CD14-positive monocyte (primary cell): ENCODE results near the gene SHE. TPM values are rescaled to one million over a fixed set of nuclear protein-coding genes. Genes with fewer than 3 reads are reported as not detected.

ENCODE experiments used
- DNase-seq, 3 donors: peaks; one replicate each; pipeline ENCODE4 v3.0.0-alpha.2; 2011 to 2022
- H2AFZ ChIP-seq: 2 replicates; pipeline ENCODE4 v1.6.0; 2012; ENCODE audit warnings: mild to moderate bottlenecking, low read depth, low read length, inconsistent platforms; ENCODE audit not compliant: insufficient read depth, poor library complexity, severe bottlenecking
- H3K27ac ChIP-seq, 2 donors: 1 replicate in 1 of 2; 2 replicates in 1 of 2; pipeline ENCODE4 v1.5.1; 2012 to 2013; ENCODE audit warnings: low read length in 2 of 2, control low read depth in 1 of 2, inconsistent platforms in 1 of 2, low read depth in 1 of 2, mild to moderate bottlenecking in 1 of 2
- H3K27me3 ChIP-seq, 2 donors: one replicate each; pipeline versions ENCODE4 v1.6.0 to v1.6.1; 2011 to 2013; ENCODE audit warnings: low read length in 2 of 2; ENCODE audit not compliant: control insufficient read depth in 2 of 2, insufficient read depth in 2 of 2
- H3K36me3 ChIP-seq, 2 donors: replicated peaks in 1 of 2; 1 replicate in 1 of 2; 2 replicates in 1 of 2; pipeline versions ENCODE4 v1.5.1 to v1.6.1; 2012 to 2013; ENCODE audit warnings: low read length in 2 of 2, control low read depth in 1 of 2, inconsistent platforms in 1 of 2, mild to moderate bottlenecking in 1 of 2; ENCODE audit not compliant: insufficient read depth in 2 of 2, control insufficient read depth in 1 of 2
- H3K4me1 ChIP-seq, 2 donors: 1 replicate in 1 of 2; 2 replicates in 1 of 2; pipeline versions ENCODE4 v1.5.1 to v1.6.1; 2012 to 2013; ENCODE audit warnings: low read length in 2 of 2, control low read depth in 1 of 2, inconsistent platforms in 1 of 2, mild to moderate bottlenecking in 1 of 2, moderate library complexity in 1 of 2; ENCODE audit not compliant: insufficient read depth in 2 of 2, control insufficient read depth in 1 of 2
- H3K4me2 ChIP-seq: replicated peaks from 2 replicates; pipeline ENCODE3; 2012; ENCODE audit warnings: low read length, moderate library complexity, mild to moderate bottlenecking; ENCODE audit not compliant: poor library complexity, severe bottlenecking; ENCODE audit errors: extremely low read depth
- H3K4me3 ChIP-seq, 3 experiments: fragments of 200-600 bp in 1 of 3; sonication (generic) in 1 of 3; replicated peaks in 1 of 3; 1 replicate in 2 of 3; 2 replicates in 1 of 3; pipeline ENCODE4 v1.5.1; 2011 to 2013; ENCODE audit warnings: low read length in 3 of 3, mild to moderate bottlenecking in 3 of 3, control low read depth in 2 of 3, low read depth in 2 of 3, inconsistent platforms in 1 of 3, moderate library complexity in 1 of 3
- H3K79me2 ChIP-seq: 2 replicates; pipeline ENCODE4 v1.6.0; 2012; ENCODE audit warnings: mild to moderate bottlenecking, control low read depth, inconsistent platforms, low read length, moderate library complexity; ENCODE audit not compliant: insufficient read depth
- H3K9ac ChIP-seq: 2 replicates; pipeline ENCODE4 v1.6.0; 2017; ENCODE audit warnings: low read length, mild to moderate bottlenecking; ENCODE audit not compliant: insufficient read depth, poor library complexity, severe bottlenecking
- H3K9me3 ChIP-seq, 2 donors: replicated peaks in 1 of 2; 1 replicate in 1 of 2; 2 replicates in 1 of 2; pipeline versions ENCODE4 v1.5.1 to v1.6.1; 2012 to 2013; ENCODE audit warnings: low read length in 2 of 2, control low read depth in 1 of 2; ENCODE audit not compliant: control insufficient read depth in 1 of 2, insufficient read depth in 1 of 2
- H4K20me1 ChIP-seq: 2 replicates; pipeline ENCODE4 v1.6.0; 2012; ENCODE audit warnings: mild to moderate bottlenecking, low read length, control low read depth, moderate library complexity; ENCODE audit not compliant: insufficient read depth
- H3K27ac Mint-ChIP-seq, 7 donors: one replicate each; pipeline ENCODE4 v1.8.0; 2020; ENCODE audit warnings: mild to moderate bottlenecking in 7 of 7, mixed read lengths in 7 of 7, moderate library complexity in 6 of 7, inconsistent platforms in 2 of 7
- H3K27me3 Mint-ChIP-seq, 3 donors: one replicate each; pipeline ENCODE4 v1.8.0; 2021 to 2022; ENCODE audit warnings: low read depth in 3 of 3, mild to moderate bottlenecking in 3 of 3, mixed read lengths in 3 of 3, moderate library complexity in 3 of 3, inconsistent platforms in 1 of 3
- H3K36me3 Mint-ChIP-seq, 2 donors: one replicate each; pipeline ENCODE4 v1.8.0; 2020; ENCODE audit warnings: mixed read lengths in 2 of 2, inconsistent platforms in 1 of 2, mild to moderate bottlenecking in 1 of 2
- H3K4me1 Mint-ChIP-seq: one replicate; pipeline ENCODE4 v1.8.0; 2020; ENCODE audit warnings: mild to moderate bottlenecking, mixed read lengths
- H3K4me3 Mint-ChIP-seq, 2 donors: one replicate each; pipeline ENCODE4 v1.8.0; 2020; ENCODE audit warnings: mild to moderate bottlenecking in 2 of 2, mixed read lengths in 2 of 2, moderate library complexity in 1 of 2
- H3K9me3 Mint-ChIP-seq, 7 donors: one replicate each; pipeline ENCODE4 v1.8.0; 2020 to 2022; ENCODE audit warnings: mixed read lengths in 7 of 7, mild to moderate bottlenecking in 6 of 7, moderate library complexity in 6 of 7, inconsistent platforms in 2 of 7
- CTCF ChIP-seq: fragments of 200-600 bp; IDR thresholded peaks from one replicate; pipeline ENCODE4 v1.8.0; 2022; ENCODE audit warnings: antibody characterized with exemption, mild to moderate bottlenecking
- WGBS: methylation state at CpG from one replicate; pipeline ENCODE4 v1.1.5; 2013; ENCODE audit warnings: missing lambda C conversion rate; ENCODE audit not compliant: insufficient coverage; 5-methylcytosine and 5-hydroxymethylcytosine counted together
- intact Hi-C, 2 donors: fragments of 100-400 bp; cut with micrococcal nuclease; formaldehyde crosslinking; loops; one replicate each; pipeline versions ENCODE4 v1.15.0 to v1.15.1; 2023
- polyA plus RNA-seq, 3 donors: library from polyadenylated mRNA; depleted of rRNA in 1 of 3; unstranded in 2 of 3; stranded (reverse) in 1 of 3; fragments of 300-500 nt in 2 of 3; fragments of >200 nt in 1 of 3; fragmentation: Illumina TruSeq in 2 of 3; gene quantifications; 1 replicate in 2 of 3; 2 replicates in 1 of 3; pipeline ENCODE4 v1.2.3, GENCODE V29; 2012 to 2021

The SHE gene
- polyA plus RNA-seq, 3 donors = not detected

- no peaks in the 10 kb centered on the region for H3K9me3 ChIP-seq
- no peak overlapping the region for H3K4me2 ChIP-seq
- Mint-ChIP-seq H3K9me3 (peaks cover 0 to 1% (median 0%) of the 10 kb centered on the region in 7 donors), H3K4me3 (no peak overlapping the region), H3K27me3 (peaks cover 13 to 19% (median 13%) of the 10 kb centered on the region in 3 donors), H3K4me1 (no peaks in the 10 kb centered on the region), H3K27ac (no peak overlapping the region), H3K36me3 (no peaks in the 10 kb centered on the region)
- WGBS = no CpG with 5 or more reads among the region's 3 CpGs
- intact Hi-C loops = no loop called here
- DNase-seq = no peak
- no peaks in the 10 kb centered on the region for H4K20me1 ChIP-seq
- no peak overlapping the region for H3K9ac ChIP-seq
- H3K27me3 ChIP-seq = peaks cover 0 to 4% of the 10 kb centered on the region in 2 donors
- H3K4me3 ChIP-seq = no peak overlapping the region
- no peaks in the 10 kb centered on the region for H3K36me3 ChIP-seq
- no peak overlapping the region for H3K27ac ChIP-seq
- H3K79me2 ChIP-seq = no peaks in the 10 kb centered on the region
- H3K4me1 ChIP-seq = no peaks in the 10 kb centered on the region
- no peak for TF ChIP-seq CTCF
- no peak overlapping the region for H2AFZ ChIP-seq
Observed at GRCh38 chr1:154512760-154513159, 10.5 kb upstream of the SHE start.

- H3K9me3 Mint-ChIP-seq = peaks cover 3 to 29% (median 18%) of the 10 kb centered on the region in 7 donors
- H3K9ac ChIP-seq = no peak overlapping the region
- no peaks in the 10 kb centered on the region for H4K20me1 ChIP-seq
- H3K4me2 ChIP-seq = no peak overlapping the region
- H3K79me2 ChIP-seq = no peaks in the 10 kb centered on the region
- H3K4me3 ChIP-seq = no peak overlapping the region
- no peaks in the 10 kb centered on the region for H3K36me3 ChIP-seq
- H2AFZ ChIP-seq = no peak overlapping the region
- peaks cover 58 to 74% of the 10 kb centered on the region in 2 donors for H3K27me3 ChIP-seq
- H3K4me1 Mint-ChIP-seq = peaks cover 8% of the 10 kb centered on the region
- H3K27ac Mint-ChIP-seq = no peak overlapping the region
- intact Hi-C loops = no loop called here
- H3K36me3 Mint-ChIP-seq = peaks cover 7 to 12% of the 10 kb centered on the region in 2 donors
- TF ChIP-seq CTCF = no peak
- peak overlapping the region in 1 of 2 donors; percentile 87 for H3K4me3 Mint-ChIP-seq
- peaks cover 11 to 18% of the 10 kb centered on the region in 2 donors for H3K4me1 ChIP-seq
- peaks cover 60 to 90% (median 65%) of the 10 kb centered on the region in 3 donors for H3K27me3 Mint-ChIP-seq
- DNase-seq = no peak
- peaks cover 6 to 17% of the 10 kb centered on the region in 2 donors for H3K9me3 ChIP-seq
- no CpG with 5 or more reads among the region's 5 CpGs for WGBS
- H3K27ac ChIP-seq = no peak overlapping the region
Observed at GRCh38 chr1:154503898-154504297, 1.7 kb upstream of the SHE start.
